ENCODE results near the gene RGS14.

The RGS14 gene, protein sequence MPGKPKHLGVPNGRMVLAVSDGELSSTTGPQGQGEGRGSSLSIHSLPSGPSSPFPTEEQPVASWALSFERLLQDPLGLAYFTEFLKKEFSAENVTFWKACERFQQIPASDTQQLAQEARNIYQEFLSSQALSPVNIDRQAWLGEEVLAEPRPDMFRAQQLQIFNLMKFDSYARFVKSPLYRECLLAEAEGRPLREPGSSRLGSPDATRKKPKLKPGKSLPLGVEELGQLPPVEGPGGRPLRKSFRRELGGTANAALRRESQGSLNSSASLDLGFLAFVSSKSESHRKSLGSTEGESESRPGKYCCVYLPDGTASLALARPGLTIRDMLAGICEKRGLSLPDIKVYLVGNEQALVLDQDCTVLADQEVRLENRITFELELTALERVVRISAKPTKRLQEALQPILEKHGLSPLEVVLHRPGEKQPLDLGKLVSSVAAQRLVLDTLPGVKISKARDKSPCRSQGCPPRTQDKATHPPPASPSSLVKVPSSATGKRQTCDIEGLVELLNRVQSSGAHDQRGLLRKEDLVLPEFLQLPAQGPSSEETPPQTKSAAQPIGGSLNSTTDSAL

DNA sequence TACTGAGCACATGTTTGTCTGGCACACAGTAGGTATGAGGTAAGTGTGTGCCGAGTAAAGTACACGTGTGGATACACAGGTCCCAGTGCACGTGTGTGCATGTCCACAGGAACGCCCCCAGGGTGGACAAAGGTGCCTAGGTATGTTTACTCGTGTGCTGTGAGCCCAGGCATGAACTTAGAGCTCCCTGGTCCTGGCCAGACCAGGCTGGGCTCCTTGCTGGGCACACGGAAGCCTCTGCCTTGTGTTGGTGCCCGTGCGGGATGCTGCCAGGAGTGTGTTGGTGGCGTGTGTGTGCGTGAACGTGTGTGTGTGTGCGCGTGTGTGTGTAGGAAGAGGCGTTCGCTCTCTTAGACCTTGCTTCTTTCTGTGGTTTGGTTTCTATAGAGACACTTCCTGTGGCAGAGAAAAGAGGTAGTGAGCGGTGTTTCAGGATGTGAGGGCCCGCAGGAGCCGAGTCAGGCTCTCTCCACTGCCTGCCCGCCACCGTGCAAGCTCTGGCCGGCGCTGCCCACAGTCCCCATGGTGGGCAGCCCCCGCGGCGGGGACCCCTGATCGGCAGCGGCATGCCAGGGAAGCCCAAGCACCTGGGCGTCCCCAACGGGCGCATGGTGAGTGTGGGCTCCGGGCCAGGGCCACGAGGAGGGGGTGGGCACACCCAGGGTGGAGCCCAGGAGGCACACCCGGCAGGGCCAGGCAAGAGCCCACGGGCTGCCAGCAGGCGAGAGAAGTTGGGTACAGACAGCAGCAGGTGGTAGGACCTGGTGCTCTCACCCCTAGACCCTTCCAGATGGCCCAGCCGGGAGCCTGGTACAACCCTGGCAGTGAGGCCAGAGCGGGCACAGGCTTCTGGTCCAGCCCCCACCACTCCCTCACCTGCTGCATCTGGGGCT lies at the start of gene RGS14:
TSS of gene RGS14 (plus strand) at position 466 of the 893 bp plus-strand sequence. CDS start at position 567, 101 bp downstream.
- DNase-seq: peak in 3 of 4 experiments; percentile 39 to 57 (median 39)

DNA sequence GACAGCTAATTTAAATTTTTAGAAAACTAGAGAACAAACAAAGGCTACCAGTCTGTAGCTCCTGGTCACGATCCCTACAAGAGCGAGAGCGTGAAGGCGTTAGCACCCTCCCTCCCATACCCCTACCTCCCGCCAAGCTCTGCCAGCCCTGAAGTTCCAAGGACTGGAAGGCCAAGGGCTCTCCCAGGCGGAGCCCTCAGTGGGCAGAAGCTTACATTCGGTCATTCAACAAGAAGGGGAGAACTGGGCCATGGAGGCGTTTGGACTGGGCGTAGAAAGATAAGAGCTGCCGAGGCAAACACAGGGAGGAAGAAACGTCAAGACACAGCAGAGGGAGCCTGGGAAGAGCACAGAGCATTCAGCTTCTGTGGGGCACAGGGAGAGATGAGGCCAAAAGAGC lies 49.0 kb upstream of the RGS14 start:
- no peak for DNase-seq

DNA sequence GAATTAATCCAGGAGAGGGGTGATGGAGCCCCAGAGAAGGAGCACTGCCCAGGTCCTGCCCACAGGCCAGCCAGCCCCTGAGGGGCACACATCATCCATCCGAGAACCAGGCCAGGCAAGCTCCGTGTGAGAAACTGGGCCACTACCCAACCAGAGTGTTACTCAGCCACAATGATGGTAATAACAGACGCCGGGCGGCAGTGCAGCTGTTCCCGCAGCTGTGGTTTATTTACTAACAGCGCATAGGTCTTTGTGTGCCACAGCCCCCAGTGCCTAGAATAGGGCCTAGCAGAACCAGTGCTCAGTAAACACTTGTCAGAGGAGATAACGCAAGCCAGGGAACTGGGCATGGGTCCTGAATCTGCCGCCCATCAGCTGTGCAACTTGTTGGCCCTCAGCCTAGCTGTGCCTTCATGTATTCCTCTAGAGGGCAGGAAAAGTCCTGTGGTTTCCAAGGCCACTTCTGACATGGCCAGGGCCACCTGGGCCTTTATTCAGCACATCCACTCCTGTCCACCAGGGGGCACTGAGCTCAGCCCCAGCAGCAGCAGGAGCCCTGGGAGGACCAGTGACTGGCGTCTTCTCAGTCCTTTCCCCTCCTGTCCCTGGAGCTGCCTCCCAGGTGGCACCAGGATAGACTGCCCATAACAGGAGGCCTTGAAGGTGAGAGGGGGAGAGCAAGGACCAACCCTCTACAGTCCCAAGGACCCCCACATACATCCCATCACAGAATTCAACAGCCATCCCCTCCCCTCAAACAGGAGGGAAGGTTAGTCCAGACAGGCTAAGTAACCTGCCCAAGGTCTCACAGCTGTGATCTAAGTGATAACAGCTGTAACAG lies 48.2 kb upstream of the RGS14 start:
- peak in 3 of 4 experiments; percentile 31 to 44 (median 40) for DNase-seq

DNA sequence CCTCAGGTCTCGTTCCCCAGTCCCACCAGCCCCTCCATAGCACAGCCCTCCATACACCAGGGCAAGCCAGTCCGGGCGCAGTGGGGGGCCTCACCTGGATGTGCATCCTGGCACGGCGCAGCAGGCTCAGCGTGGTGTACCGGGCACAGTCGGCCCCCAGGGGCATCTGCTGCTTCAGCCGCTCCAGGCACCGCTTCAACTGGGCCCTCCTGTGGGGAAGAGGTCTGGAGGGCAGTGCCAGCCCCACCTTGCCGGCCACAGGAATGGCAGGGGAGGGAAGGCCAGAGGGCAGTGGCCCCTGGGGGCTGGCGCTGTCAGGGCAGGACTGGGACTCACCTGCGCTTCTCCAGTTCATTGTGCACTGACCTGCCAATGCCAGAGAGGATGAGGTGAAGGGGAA lies 47.4 kb upstream of the RGS14 start:
- DNase-seq: no peak

DNA sequence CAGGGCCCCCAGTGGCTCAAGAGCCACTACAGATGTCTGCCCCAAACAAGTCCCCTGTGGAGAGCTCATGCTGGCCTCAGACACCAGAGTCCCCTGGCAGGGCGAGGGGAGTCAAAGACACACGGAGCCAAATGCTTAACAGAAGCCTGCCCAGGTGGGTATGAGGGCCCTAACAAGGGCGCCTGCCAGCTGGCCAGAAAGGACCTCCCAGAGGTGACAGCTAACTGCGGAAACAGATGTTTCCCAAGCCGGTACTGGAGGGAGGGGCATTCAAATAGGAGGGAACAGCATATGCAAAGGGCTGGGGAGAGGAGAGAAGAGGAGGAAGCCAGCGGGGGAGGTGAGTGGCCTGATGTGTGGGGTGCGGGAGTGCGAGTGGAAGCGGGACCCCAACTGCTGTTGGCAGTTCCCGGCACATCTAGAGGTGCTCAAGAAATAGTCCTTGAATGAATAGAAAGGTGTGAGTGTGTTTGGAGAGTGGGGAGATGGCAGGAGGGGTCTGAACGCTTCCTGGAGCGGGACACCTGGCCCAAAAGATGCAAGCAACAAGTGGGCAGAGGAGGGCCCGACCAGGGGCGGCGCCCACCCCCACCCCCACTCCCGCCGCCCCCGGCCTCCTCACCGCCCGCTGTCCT lies 46.9 kb upstream of the RGS14 start:
- no peak for DNase-seq

DNA sequence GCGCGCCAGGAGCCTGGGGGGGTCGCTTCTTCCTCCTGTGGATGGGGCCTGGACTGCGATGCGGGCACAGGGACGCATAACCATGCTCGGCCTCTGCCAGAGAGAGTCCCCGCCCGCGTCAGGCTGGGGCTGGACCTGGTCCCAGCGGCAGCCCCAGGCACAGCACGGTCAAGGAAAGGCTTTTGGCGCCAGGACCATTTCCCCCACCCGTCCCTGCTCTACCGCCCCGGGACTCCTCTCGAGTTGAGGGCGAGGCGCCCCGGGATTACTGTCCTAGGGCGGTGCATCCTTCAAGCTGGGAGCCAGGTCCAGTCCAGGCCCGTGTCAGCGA lies 46.4 kb upstream of the RGS14 start:
- no peak for DNase-seq

DNA sequence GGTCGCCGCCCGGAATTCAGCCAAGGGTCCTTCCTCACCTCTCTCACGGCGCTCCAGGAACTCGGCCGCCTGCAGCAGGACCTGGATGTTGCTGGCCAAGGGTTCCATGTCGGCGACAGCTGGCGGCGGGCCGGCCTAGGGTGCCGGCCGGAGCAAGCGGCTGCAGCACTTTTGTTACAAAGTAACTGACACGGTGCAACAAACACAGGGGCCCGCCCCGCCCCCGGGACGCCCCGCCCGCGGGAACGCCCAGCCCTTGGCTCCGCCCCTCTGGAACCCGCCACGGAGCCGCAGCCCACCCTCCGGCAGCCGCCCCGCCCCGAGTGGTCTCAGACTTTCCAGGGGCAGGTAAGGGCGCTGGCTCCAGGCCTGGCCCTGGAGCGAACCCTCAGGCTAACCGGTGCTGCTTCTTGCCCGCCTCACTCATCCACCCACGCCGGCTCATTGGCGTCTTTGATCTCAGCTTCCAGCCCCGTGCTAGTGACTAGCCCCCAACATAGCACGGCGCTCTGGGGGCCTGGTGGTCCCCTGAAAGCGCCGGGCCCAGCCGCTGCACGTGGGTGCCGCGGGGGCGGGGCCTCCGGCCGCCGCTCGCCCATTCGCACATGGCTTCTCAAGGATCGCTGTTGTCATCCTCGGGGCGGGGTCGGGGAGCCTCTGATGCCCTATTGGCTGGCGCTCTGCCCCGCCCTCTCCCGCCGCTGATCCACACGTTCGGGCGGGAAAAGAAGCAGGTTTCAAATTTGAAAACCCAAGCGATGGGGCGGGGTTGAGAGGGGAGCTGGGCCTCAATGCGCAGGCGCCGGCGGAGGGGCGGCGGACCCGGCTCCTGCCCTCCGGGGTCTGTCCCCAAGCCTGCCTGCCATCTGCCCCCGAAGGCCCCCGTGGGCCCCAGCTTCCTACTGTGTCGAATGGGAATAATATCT lies 45.7 kb upstream of the RGS14 start, which contains the start of gene MXD3:
TSS of gene MXD3 (minus strand) at position 176 of the 926 bp plus-strand sequence. CDS start at position 108, 68 bp downstream.
- DNase-seq: peak; percentile 88 to 92 (median 90)

DNA sequence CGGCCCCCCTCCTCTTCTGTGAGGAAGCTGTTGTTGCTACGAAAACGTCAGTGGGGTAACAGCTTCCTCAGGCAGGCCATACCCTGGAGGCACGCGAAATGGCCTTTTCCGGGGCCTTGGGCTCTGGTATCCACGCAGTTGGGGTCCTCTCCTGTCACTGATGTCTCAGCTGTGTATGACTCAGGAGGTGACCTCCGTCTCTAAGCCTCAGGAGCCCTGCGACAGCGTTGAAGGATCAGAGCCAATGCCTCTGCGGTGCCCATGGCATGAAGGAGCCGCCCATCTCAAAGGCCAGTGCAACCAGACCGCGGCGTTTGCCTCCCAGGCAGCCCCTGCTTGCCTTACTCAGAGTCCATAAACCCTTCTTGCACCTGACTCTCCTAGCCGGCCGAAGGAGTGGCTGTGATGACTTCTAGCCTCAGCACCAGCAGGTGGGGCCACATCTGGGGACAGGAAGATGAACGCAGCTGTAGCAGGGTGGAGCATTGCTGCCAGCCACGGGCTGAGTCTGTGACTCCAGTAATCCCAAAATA lies 45.0 kb upstream of the RGS14 start:
- no peak for DNase-seq

DNA sequence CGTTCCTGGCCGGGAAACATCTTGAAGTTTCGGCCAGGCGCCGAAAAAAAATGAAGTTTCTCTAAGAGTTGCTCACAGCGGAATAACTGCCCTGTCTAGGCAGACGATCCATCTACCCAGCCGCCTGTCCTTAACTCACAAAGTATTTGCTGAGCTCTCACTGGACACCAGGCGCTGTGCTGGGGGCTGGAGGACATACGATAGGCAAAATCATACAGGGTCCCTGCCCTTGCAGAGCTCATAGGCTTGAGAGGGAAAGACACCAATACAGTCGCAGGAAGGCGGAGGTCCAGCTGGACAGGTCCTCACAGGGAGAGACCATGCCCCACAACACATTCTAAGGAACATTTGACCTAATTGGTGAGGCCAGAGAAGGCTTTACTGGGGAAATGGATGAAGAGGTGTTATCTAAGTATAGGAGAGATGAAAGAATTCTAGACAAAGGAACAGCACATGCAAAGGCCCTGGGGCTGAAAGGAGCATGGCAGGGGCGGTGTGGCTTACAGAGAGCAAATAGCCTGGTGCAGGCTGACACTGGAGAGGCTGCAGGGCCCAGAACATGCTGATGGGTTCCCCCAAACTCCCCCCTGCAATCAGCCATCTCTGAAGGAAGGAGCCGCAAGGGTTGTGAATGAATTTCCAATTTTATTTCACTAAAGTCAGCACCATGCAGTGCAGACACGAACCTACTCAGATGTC lies 44.0 kb upstream of the RGS14 start:
- DNase-seq: no peak

DNA sequence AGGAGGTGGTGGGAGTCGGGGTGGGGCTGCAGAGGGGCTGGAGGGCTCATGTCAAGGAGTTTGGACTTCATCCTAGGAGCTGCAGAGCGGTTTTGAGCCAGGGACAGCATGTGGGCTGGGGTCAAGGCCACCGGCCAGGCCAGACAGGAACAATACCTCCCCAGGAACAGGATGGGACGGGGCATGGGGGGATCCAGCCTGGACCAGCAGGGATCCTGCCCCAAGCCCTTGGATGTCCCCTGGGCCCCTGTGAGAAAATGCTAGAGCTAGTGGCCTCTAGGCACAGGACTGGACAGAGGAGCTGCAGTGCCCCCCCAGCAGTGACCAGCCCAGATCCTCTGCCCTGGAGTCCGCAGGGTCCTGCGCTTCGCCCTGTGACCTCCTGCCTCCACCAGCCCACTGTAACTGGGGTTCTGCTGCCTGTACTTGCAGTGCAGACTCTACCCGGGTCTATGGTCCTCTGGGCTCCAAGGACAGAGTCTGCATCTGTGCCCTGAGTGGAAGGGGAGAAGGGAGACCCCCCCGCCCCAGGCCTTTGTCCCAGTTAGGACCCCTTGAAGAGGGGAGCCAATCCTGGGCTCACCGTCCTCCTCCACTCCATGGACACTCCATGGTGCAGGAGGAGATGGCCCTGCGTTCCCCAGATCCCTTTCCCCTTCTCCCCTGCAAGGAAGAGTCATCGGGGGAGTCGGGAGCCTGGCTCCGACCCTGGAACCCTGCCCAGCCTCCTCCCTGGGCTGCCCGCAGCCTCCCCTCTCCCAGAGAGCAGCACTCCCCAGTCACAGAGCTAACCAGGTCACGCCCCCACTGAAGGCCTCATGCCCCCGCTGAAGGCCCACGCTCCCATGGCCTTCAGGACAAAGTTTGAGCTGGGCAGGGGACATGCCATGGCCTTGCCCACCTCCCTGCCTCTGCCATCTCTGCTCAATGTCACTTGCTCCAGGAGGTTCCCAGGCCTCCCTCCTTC lies 43.1 kb upstream of the RGS14 start:
- DNase-seq: no peak

DNA sequence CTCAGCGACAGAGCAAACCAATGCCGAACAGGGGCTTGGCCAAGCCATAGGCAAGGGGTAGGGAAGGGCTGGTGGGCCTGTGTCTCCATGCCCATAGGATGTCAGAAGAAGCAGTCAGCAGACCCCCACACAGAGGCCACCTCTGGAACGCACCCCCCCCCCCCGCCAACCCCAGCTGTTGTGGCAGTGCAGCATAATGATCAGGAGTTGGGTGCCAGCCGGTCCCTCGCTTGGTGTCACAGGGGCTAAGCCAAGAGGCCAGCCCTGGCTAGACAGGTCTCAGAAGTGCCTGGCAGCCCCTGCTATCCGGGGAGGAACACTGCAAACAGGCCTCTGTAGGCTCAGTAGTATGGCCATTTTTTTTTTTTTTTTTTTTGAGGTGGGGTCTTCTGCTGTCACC lies 42.3 kb upstream of the RGS14 start:
- no peak for DNase-seq

DNA sequence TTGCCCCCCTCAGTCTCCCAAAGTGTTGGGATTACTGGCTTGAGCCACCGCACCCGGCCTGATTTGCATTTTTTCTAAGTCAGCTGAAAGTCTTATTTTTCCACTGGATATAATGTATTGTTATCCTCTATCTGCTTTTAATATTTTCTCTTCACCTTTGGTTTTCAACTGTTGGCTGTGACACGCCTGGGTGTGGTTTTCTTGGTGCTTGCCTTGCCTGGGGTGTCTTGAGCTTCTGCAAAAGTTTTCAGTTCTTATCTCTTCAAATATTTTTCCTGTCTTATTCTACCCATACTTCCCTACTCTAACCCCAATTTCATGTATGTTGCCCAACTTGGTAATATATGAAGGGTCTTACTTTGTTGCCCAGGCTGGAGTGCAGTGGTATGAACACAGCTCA lies 41.7 kb upstream of the RGS14 start:
- no peak for DNase-seq

DNA sequence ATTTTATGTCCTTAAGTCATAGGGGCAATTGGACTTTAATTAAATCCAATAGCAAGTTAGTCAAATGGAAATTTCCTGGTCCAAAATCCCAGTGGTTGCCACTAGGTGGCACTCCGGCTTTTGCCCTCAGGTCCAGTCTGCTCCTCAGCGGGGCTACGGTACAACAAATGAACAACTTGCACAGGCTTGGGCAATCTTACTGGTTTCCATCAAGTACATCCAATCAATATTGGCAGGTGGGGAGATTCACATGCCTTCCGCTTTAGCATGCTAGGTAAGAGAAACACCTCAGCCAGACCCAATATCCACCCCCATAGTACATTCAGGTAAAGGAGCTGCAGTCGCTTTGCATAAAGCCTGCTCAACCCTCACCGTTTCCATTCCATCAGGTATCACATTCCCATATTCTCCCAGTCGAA lies 39.8 kb upstream of the RGS14 start:
- DNase-seq: peak; percentile 43 to 65 (median 50)

DNA sequence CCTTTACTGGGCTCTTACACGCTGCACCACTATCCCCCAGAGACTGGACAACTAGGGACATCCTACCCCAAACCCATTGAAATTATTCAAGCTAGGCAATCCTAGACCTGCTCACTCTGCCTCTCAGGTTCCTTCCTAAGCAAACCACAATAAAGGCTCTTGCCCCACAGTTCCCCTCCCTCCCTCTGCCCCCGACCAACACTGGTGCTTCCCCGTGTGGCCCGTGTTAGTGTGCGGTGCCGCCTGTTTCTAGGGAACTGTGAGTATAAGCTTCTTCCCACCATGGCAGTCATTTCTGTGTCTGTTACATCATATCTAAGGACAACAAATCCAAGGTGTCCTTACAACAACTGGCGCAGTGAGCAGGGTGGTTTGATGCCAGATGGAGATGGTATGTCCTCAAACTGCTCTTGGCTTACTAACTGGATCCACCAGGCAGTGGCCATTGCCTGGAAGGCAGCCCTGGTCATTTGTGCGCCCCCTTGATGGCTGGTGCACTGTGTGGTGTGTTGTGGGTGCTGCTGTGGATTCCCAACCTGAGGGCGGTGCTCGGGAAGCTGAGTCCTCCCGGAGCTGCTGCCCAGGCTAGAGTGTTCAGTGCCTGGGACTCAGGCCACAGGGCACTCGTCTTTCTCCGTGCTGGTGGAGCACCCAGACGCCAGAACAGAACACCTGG lies 37.7 kb upstream of the RGS14 start:
- no peak for DNase-seq

DNA sequence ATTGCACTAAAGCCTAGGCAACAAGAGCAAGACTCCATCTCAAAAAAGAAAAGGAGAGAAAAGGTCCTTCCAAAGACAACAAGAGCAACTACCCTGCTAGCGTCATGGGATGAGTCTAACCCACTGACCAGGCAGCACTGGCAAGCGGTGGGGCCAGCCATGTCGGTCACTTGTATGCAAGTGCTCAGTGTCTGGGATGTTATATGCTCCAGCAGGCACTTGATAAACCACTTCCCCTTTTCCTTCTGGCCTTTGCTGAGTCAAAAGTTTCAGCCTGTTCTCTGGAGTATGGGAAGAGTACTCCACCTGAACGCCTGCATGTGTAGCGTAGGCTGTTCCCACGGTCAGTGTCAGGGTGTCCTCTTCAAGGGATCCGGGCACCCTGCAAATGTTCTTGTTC lies 36.8 kb upstream of the RGS14 start:
- DNase-seq: no peak

DNA sequence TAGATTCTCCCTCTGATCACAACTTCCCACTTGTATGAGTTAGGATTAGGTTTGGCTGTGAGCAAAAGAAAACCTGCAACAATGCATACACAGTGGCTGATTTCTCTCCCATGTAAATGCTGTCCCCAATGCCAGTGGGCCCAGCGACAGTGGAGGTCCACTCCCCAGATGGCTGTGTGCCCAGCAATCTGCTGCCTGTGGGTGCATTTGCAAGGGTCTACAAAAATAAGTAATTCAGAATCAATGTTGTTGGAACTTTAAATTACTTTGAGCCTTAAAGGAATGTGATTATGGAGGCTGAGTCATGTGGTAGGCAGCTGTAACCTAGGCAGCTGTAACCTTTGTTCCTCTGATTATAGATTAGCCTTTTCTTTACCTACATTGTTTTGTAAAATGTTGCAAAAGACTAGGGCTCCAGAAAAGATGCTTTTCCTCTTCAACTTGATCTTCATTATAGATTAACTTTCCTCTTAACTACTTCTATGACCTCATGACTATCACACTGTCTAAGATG lies 31.8 kb upstream of the RGS14 start:
- DNase-seq: no peak

DNA sequence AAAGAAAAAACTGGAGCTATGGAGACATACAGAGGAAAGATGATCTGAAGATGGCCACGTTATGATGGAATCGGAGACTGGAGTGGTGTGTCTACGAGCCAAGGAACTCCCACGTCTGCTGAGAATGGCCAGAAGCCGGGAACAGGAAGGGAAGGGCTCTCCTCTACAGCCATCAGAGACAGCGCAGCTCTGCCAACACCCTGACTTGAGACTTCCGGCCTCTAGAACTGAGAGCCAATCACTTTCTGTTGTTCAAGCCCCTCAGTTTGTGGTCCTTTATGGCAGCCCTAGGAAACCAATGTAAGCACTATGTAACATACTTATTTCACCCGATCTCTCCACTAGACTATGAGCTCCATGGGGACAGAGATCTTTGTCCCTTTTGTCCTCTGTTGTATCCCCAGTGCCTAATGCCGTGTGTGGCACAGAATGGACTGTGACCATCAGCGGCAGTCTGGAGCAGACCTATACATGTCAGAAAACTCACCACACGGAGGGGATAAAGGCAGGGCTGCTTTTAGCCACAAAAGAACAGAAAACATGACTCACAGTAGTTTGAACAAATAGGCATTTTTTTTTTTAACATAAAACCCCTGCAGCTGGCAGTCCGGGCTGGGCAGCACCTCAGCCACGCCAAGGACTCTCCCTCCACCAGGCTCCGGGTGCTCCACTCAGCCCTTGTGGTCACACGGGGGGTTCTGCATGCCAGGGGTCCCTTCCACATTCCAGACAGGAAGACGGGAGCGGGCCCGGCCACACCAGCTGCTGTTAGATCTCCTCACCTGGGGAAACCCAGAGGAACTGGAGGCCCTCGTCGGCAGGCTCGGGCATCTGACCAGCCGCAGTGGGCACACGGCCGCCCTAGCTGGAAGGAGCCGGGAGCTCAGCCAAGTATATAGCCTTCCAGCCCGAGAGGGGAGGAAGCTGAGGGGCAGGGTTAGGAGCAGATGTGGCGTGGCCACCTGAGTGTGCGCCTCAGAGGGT lies 29.9 kb upstream of the RGS14 start:
- DNase-seq: no peak
